NB4 (cell line): ENCODE data around the gene ACSM4.

Experiments used
- CTCF ChIP-seq: IDR thresholded peaks from one replicate; pipeline ENCODE4 v1.5.1; 2012; ENCODE audit warnings: low read depth, low read length
- POLR2A ChIP-seq: IDR thresholded peaks from 2 replicates; pipeline ENCODE4 v1.6.1; 2011; ENCODE audit warnings: mild to moderate bottlenecking; ENCODE audit not compliant: insufficient read length; ENCODE audit errors: extremely low read depth

DNA sequence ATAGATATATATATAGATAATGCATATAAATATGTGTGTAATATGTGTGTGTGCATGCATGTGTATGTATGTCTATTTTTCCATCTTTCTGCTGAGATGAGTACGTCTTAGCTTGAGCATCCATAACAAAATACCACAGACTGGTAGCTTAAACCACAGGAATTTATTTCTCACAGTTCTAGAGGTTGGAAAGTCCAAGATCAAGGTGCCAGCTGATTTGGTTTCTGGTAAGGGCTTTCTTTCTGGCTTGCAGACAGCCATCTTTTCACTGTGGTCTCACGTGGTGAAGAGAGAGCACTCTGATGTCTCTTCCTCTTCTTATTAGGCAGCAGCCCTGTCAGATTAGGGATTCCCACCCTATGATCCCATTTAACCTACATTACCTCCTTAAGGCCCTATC is 47.3 kb downstream of the ACSM4 start:
- TF ChIP-seq CTCF: no peak
- TF ChIP-seq POLR2A: no peak
